WERI-Rb-1 (cell line): ENCODE results near the gene GABRB1.

Source experiments
- DNase-seq: peaks from one replicate; pipeline ENCODE4 v3.0.0-alpha.2; 2020
- H3K27ac ChIP-seq: fragments of 250-450 bp; sonication (Bioruptor Pico); 2 replicates; pipeline ENCODE4 v1.5.1; 2020; ENCODE audit warnings: mild to moderate bottlenecking, moderate library complexity
- H3K27me3 ChIP-seq: fragments of 250-450 bp; sonication (Bioruptor Pico); 2 replicates; pipeline ENCODE4 v1.5.1; 2021; ENCODE audit warnings: mild to moderate bottlenecking, low read depth, moderate library complexity; ENCODE audit not compliant: insufficient read depth, severe bottlenecking
- H3K36me3 ChIP-seq: fragments of 250-450 bp; sonication (Bioruptor Pico); 2 replicates; pipeline ENCODE4 v1.5.1; 2020; ENCODE audit warnings: mild to moderate bottlenecking, moderate library complexity
- H3K4me3 ChIP-seq: 2 replicates; pipeline ENCODE4 v1.5.1; 2011; ENCODE audit warnings: low read depth, mild to moderate bottlenecking, control low read depth, low read length
- H3K9me3 ChIP-seq: fragments of 250-450 bp; sonication (Bioruptor Pico); 2 replicates; pipeline ENCODE4 v1.5.1; 2021; ENCODE audit warnings: mild to moderate bottlenecking, moderate library complexity; ENCODE audit not compliant: severe bottlenecking
- TF ChIP-seq, protein P1 (sequence below): IDR thresholded peaks from 2 replicates; pipeline ENCODE4 v1.5.1; 2011; ENCODE audit warnings: low read depth, mild to moderate bottlenecking, control low read depth, inconsistent platforms, low read length

The GABRB1 gene

DNA sequence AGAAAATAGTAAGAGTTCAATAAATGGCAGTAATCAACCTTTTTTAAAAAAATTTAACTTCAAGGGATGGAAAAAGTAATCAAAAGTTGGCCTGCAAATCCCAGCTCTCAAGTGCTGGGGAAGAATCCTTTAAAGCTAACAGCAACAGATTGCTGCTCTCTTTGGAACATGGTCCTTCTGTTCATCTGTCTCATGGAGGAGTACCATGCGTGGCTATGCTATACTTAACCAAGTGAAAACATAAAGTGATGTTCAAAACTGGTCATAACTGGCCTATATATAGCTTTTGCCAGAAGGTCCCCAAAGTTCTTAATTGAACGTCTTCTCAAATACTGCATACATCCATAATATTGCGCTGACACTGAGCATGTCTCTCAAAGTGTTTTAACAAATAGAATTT lies 154.4 kb downstream of the GABRB1 start:
- Histone ChIP-seq H3K9me3 (no peaks in the 10 kb centered on the region), H3K4me3 (no peak overlapping the region), H3K27ac (no peak overlapping the region), H3K36me3 (no peaks in the 10 kb centered on the region), H3K27me3 (no peaks in the 10 kb centered on the region)
- DNase-seq = no peak
- TF ChIP-seq, protein P1, sequence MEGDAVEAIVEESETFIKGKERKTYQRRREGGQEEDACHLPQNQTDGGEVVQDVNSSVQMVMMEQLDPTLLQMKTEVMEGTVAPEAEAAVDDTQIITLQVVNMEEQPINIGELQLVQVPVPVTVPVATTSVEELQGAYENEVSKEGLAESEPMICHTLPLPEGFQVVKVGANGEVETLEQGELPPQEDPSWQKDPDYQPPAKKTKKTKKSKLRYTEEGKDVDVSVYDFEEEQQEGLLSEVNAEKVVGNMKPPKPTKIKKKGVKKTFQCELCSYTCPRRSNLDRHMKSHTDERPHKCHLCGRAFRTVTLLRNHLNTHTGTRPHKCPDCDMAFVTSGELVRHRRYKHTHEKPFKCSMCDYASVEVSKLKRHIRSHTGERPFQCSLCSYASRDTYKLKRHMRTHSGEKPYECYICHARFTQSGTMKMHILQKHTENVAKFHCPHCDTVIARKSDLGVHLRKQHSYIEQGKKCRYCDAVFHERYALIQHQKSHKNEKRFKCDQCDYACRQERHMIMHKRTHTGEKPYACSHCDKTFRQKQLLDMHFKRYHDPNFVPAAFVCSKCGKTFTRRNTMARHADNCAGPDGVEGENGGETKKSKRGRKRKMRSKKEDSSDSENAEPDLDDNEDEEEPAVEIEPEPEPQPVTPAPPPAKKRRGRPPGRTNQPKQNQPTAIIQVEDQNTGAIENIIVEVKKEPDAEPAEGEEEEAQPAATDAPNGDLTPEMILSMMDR = no peak

DNA sequence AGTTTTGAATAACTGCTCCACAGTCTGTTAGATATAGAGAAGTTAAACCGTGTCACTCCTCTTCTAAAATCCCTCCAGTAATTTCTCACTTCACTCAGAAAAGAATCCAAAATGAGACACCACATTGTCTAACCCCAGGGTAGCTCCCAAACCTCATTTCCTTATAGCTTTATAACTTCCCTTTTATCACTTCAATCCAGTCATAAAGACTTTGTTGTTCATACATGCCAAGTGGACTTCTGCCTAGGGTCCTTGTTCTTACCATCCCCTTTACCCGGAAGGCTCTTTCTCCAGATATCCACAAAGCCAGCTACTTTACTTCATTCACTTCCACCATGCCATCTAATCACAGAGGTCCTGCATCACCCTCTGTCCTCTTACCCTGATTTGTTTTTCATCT lies 156.2 kb downstream of the GABRB1 start:
- Histone ChIP-seq H3K27ac (no peak overlapping the region), H3K4me3 (no peak overlapping the region), H3K27me3 (no peaks in the 10 kb centered on the region), H3K36me3 (no peaks in the 10 kb centered on the region), H3K9me3 (no peaks in the 10 kb centered on the region)
- TF ChIP-seq, protein P1 = no peak
- DNase-seq = no peak

DNA sequence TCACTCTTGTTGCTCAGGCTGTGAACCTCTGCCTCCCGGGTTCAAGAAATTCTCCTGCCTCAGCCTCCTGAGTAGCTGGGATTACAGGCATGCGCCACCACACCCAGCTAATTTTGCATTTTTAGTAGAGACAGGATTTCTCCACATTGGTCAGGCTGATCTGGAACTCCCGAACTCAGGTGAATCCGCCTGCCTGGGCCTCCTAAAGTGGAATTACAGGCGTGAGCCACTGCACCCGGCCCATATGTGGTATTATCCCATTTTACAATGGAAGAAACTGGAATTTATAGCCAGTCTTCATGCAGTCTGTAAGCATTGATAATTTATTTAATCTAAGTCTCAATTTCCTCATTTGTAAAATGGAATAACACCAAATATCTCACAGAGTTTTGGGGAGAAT lies 161.8 kb downstream of the GABRB1 start:
- H3K9me3 ChIP-seq = no peaks in the 10 kb centered on the region
- H3K36me3 ChIP-seq = no peaks in the 10 kb centered on the region
- H3K27ac ChIP-seq = no peak overlapping the region
- H3K4me3 ChIP-seq = no peak overlapping the region
- TF ChIP-seq, protein P1 = no peak
- H3K27me3 ChIP-seq = no peaks in the 10 kb centered on the region
- no peak for DNase-seq

DNA sequence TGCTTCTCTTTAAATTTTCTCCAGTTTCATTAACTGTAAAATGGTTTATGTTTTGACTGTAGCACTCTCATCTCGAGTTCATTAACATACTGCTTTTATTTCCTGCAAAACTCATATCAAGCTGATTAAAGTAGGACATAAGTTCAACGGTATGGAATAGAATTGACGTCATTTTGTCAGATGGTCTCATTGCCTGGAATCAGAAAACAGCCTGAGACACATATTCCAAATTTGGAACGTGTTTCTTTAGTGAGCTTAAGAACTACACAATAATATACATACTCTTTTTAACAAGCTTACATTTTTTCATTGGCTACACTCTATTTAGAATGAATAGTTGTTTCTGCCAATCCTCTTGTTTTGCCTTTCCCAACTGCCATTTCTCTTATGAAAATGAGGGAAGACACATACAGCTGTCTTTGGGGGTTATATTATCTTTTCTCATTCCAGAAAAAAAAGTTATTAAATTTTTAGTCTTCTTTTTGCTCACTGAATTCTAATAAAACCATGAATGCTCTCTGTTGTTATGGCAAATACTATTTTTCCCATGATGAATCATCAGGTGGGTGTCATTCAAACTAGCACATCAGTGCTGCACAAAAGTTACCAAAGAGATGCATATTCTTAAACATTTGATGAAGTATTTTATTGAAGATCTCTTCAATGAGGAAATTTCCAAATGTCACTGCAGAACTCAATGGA lies 162.8 kb downstream of the GABRB1 start:
- TF ChIP-seq, protein P1 = no peak
- no peaks in the 10 kb centered on the region for H3K9me3 ChIP-seq
- H3K27ac ChIP-seq = no peak overlapping the region
- no peak overlapping the region for H3K4me3 ChIP-seq
- no peaks in the 10 kb centered on the region for H3K27me3 ChIP-seq
- no peak for DNase-seq
- H3K36me3 ChIP-seq = no peaks in the 10 kb centered on the region

DNA sequence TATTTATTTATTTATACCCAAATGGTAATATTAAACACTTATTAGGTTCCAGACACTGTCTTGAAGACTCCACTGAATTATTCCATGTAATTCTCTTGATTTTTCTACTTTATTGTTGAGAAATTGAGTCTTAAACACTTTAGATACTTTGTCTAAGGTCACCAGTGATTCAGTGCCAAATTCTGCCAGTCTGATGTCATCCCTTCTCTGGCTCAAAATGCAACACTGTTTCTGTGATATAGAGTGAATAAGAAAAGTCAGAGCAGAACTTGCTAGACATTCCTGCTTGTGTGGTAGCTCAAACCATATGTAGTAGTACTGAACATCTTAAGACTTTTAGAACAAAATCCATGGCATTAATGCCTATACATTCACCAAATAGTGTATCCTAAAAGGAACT lies 164.3 kb downstream of the GABRB1 start:
- no peak for DNase-seq
- TF ChIP-seq, protein P1 = no peak
- H3K27ac ChIP-seq = no peak overlapping the region
- no peaks in the 10 kb centered on the region for H3K36me3 ChIP-seq
- no peaks in the 10 kb centered on the region for H3K27me3 ChIP-seq
- no peaks in the 10 kb centered on the region for H3K9me3 ChIP-seq
- H3K4me3 ChIP-seq = no peak overlapping the region

DNA sequence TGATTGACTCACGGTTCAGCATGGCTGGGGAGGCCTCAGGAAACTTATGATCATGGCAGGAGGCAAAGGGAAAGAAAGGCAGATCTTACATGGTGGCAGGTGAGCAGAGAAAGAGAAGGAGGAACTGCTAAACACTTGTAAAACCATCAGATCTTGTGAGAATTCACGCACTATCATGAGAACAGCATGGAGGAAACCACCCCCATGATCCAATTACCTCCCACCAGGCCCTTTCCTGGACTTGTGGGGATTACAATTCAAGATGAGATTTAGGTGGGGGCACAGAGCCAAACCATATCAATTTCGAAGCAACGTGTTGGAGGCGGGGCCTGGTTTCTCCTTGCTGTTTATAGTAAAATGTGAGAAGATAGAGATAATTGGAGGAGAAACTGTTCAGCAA lies 167.4 kb downstream of the GABRB1 start:
- no peaks in the 10 kb centered on the region for H3K27me3 ChIP-seq
- no peaks in the 10 kb centered on the region for H3K9me3 ChIP-seq
- H3K36me3 ChIP-seq = no peaks in the 10 kb centered on the region
- no peak overlapping the region for H3K27ac ChIP-seq
- TF ChIP-seq, protein P1 = no peak
- H3K4me3 ChIP-seq = no peak overlapping the region
- no peak for DNase-seq
